ENCODE data around the gene HLTF.

HLTF gene

DNA sequence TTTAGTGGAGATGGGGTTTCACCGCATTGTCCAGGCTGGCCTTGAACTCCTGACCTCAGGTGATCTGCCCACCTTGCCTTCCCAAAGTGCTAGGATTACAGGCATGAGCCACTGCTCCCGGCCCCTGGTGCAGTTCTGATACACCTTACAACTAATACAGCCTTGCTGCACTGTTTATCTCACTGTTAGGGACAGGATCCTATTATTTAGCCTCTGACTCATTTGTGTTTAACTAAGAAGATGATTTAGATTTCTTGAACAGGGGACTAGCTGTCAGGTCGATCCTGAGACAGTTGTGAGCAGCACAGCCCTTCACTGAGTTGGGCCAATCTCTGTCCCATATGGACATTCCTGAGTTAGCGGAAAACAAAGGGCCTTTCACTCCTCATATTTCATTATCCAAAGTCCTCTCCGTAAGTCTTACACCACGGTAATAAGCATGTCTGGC is 75.8 kb downstream of the HLTF start:
- no peak for TF ChIP-seq SIN3A (IDR thresholded peaks at IDR 0.05; ENCODE audit: borderline replicate concordance, insufficient read depth, low read length)

DNA sequence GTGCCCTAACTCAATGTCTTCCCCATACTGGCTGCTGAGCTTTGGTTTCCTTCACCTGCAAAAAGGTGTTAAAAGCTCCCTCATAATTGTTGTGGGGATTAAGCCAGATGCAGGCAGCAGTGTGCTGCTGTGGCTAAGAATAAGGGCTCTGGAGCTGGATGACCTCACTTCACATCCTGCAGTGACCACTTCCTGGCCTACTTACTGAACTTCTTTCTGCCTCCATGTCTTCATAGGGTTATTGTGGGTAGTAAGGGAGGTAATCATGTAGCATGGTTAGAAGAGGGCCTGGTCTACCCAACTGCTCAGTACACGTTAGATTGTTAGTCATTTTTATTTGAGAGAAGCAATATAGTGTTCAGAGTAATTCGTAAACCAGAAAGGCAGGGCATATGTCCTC is 76.6 kb downstream of the HLTF start:
- TF ChIP-seq SIN3A (IDR thresholded peaks at IDR 0.05; ENCODE audit: borderline replicate concordance, insufficient read depth, low read length) (no peak), TAF1 (IDR thresholded peaks at IDR 0.05; ENCODE audit: borderline replicate concordance, insufficient read depth, low read length) (no peak), FOXP2 (optimal IDR thresholded peaks at IDR 0.05; ENCODE audit: borderline replicate concordance, extremely low read depth, extremely low read length, insufficient read depth) (no peak), POLR2AphosphoS5 (IDR thresholded peaks at IDR 0.05; ENCODE audit: low read depth, low read length) (no peak)
- TF ChIP-seq, protein P1, sequence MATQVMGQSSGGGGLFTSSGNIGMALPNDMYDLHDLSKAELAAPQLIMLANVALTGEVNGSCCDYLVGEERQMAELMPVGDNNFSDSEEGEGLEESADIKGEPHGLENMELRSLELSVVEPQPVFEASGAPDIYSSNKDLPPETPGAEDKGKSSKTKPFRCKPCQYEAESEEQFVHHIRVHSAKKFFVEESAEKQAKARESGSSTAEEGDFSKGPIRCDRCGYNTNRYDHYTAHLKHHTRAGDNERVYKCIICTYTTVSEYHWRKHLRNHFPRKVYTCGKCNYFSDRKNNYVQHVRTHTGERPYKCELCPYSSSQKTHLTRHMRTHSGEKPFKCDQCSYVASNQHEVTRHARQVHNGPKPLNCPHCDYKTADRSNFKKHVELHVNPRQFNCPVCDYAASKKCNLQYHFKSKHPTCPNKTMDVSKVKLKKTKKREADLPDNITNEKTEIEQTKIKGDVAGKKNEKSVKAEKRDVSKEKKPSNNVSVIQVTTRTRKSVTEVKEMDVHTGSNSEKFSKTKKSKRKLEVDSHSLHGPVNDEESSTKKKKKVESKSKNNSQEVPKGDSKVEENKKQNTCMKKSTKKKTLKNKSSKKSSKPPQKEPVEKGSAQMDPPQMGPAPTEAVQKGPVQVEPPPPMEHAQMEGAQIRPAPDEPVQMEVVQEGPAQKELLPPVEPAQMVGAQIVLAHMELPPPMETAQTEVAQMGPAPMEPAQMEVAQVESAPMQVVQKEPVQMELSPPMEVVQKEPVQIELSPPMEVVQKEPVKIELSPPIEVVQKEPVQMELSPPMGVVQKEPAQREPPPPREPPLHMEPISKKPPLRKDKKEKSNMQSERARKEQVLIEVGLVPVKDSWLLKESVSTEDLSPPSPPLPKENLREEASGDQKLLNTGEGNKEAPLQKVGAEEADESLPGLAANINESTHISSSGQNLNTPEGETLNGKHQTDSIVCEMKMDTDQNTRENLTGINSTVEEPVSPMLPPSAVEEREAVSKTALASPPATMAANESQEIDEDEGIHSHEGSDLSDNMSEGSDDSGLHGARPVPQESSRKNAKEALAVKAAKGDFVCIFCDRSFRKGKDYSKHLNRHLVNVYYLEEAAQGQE (IDR thresholded peaks at IDR 0.05; ENCODE audit: insufficient read depth in 1 of 2, low read depth in 2 of 2, low read length in 2 of 2), result no peak

DNA sequence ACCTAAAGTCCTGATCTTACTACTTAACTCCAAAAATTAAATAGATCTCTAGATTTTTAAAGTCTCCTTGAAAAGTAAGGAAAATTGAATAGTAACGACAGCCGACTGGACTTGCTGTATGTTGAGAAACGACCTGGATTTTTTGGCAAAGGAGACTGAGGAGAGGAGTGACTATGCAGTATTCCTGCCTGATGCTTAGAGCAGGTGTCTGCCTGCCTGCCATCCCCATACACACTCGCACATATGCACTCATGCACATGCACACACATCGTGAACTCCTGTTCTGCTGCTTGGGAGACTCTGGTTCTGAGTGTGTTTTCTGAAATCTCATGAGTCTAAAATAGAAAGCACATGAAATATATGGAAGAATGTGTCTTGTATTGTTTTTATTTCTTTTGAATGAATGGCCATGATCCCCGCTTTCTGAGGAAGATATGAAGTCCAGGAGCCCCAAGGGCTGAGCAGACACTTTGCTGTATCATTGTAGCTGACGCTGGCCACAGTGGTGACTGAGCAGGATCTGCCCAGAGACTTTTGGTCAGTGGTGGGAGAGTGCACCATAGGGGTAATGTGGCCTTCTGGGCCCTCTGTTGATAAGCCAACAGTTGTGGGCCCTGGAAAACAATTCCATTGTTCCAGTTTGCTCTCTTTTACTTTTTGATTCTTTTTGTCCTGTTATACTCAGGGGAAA is 78.6 kb downstream of the HLTF start:
- TF ChIP-seq FOXP2 (optimal IDR thresholded peaks at IDR 0.05; ENCODE audit: borderline replicate concordance, extremely low read depth, extremely low read length, insufficient read depth) (no peak), SIN3A (IDR thresholded peaks at IDR 0.05; ENCODE audit: borderline replicate concordance, insufficient read depth, low read length) (no peak), POLR2AphosphoS5 (IDR thresholded peaks at IDR 0.05; ENCODE audit: low read depth, low read length) (no peak), TAF1 (IDR thresholded peaks at IDR 0.05; ENCODE audit: borderline replicate concordance, insufficient read depth, low read length) (no peak)
- TF ChIP-seq, protein P1 (IDR thresholded peaks at IDR 0.05; ENCODE audit: insufficient read depth in 1 of 2, low read depth in 2 of 2, low read length in 2 of 2), result no peak

DNA sequence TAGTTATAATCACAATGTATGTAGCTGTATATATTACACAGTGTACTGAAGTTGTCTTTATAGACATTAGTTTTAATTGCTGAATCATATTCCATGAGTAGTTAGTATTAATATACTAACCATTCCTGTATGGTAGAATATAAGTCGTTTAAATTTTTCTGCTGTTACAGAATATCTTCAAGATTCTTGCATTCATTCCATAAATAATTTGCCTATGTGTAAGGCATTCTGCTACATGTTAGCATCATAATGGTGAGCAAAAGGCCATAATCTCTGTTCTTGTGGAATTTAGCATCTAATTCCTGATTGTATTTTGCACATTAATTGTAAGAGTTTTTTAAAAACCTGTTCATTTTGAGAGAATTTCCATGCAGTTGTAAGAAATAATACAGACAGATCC is 80.9 kb downstream of the HLTF start:
- TF ChIP-seq, protein P1 (IDR thresholded peaks at IDR 0.05; ENCODE audit: insufficient read depth in 1 of 2, low read depth in 2 of 2, low read length in 2 of 2), result no peak
- TF ChIP-seq TAF1 (IDR thresholded peaks at IDR 0.05; ENCODE audit: borderline replicate concordance, insufficient read depth, low read length) (no peak), POLR2AphosphoS5 (IDR thresholded peaks at IDR 0.05; ENCODE audit: low read depth, low read length) (no peak), SIN3A (IDR thresholded peaks at IDR 0.05; ENCODE audit: borderline replicate concordance, insufficient read depth, low read length) (no peak), FOXP2 (optimal IDR thresholded peaks at IDR 0.05; ENCODE audit: borderline replicate concordance, extremely low read depth, extremely low read length, insufficient read depth) (no peak)

DNA sequence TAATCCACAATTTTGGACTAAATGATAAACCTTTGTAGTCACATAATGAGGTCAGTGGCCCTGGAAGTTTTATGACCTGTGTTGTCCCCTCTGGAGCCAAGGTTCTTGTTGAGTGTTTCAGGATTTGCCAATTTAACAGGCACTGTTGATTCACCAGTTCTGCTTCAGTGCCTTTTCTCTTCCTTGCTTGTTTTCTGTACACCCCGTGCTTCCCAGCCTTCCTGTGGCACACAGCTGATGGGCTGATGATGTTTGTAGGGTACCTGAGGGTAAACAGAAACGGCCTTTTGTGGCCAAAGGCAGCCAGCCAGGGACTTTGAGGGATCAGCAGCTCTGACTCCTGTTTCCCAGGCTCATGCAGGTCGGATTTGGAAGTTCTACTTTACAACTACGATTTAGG is 81.7 kb downstream of the HLTF start:
- TF ChIP-seq TAF1 (IDR thresholded peaks at IDR 0.05; ENCODE audit: borderline replicate concordance, insufficient read depth, low read length) (no peak), FOXP2 (optimal IDR thresholded peaks at IDR 0.05; ENCODE audit: borderline replicate concordance, extremely low read depth, extremely low read length, insufficient read depth) (no peak), POLR2AphosphoS5 (IDR thresholded peaks at IDR 0.05; ENCODE audit: low read depth, low read length) (no peak)

DNA sequence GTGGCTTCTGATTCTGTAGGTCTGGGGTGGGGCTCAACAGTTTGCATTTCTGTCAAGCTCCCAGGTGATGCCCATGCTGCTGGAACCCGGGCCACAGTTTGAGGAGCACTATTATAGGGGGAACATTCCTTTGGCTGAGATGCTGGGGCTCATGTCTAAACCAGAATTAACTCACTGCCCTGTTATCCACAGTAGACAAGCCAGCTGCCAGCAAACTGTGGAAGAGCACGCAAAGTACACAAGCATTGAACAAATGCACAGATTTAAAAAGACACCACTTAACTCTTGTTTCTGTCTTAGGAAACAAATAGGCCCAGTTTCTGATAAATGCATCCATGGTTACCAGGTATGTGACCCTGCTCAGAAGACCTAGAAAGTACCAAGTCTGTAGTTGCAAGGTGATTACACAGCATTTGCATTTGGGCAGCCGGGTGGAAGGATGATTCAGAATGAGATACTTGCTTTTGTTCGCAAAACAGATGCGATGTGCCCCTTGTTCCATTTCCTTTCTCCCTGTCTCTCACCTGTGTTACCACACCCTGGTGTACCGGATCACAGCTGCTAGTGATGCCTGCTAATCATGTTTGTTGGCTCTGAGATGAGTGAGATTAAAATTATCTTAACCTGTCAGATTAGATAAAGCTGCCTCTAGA is 82.6 kb downstream of the HLTF start:
- TF ChIP-seq FOXP2 (optimal IDR thresholded peaks at IDR 0.05; ENCODE audit: borderline replicate concordance, extremely low read depth, extremely low read length, insufficient read depth) (no peak), POLR2AphosphoS5 (IDR thresholded peaks at IDR 0.05; ENCODE audit: low read depth, low read length) (no peak), TAF1 (IDR thresholded peaks at IDR 0.05; ENCODE audit: borderline replicate concordance, insufficient read depth, low read length) (no peak), SIN3A (IDR thresholded peaks at IDR 0.05; ENCODE audit: borderline replicate concordance, insufficient read depth, low read length) (no peak)
- TF ChIP-seq, protein P1 (IDR thresholded peaks at IDR 0.05; ENCODE audit: insufficient read depth in 1 of 2, low read depth in 2 of 2, low read length in 2 of 2), result no peak
